ENCODE measurements around the gene DENND5A.

Gene DENND5A

GRCh38 chr11:9182180-9182871, 82.8 kb downstream of the DENND5A start:
- H3K4me3 ChIP-seq (ENCODE audit: low read depth, low read length) = no peak overlapping the region
- no peaks in the 10 kb centered on the region for H3K9me3 ChIP-seq
- H3K4me1 ChIP-seq = no peaks in the 10 kb centered on the region
- no peaks in the 10 kb centered on the region for H3K27me3 ChIP-seq
- H3K36me3 ChIP-seq = peaks cover 7% of the 10 kb centered on the region; the same call in 1 of the 2 replicates
- no peak for TF ChIP-seq CTCF (IDR thresholded peaks at IDR 0.05; ENCODE audit: low read depth, low read length)
- no peak for DNase-seq

- Histone ChIP-seq H3K27me3 (no peaks in the 10 kb centered on the region), H3K9me3 (no peaks in the 10 kb centered on the region), H3K4me1 (no peaks in the 10 kb centered on the region), H3K36me3 (peaks cover 7% of the 10 kb centered on the region; the same call in 1 of the 2 replicates), H3K4me3 (ENCODE audit: low read depth, low read length) (no peak overlapping the region)
- no peak for TF ChIP-seq CTCF (IDR thresholded peaks at IDR 0.05; ENCODE audit: low read depth, low read length)
- DNase-seq = no peak
These were observed 84.4 kb downstream of the DENND5A start for GRCh38 chr11:9180784-9181183.

- no peaks in the 10 kb centered on the region for H3K4me1 ChIP-seq
- H3K9me3 ChIP-seq = no peaks in the 10 kb centered on the region
- no peak overlapping the region for H3K4me3 ChIP-seq (ENCODE audit: low read depth, low read length)
- DNase-seq = no peak
- TF ChIP-seq CTCF (IDR thresholded peaks at IDR 0.05; ENCODE audit: low read depth, low read length) = no peak
- H3K27me3 ChIP-seq = no peaks in the 10 kb centered on the region
- peaks cover 7% of the 10 kb centered on the region; the same call in 1 of the 2 replicates for H3K36me3 ChIP-seq
These were observed 86.0 kb downstream of the DENND5A start for GRCh38 chr11:9179141-9179540.

- H3K4me1 ChIP-seq = no peaks in the 10 kb centered on the region
- peaks cover 7% of the 10 kb centered on the region; the same call in 1 of the 2 replicates for H3K36me3 ChIP-seq
- no peak overlapping the region for H3K4me3 ChIP-seq (ENCODE audit: low read depth, low read length)
- no peak for DNase-seq
- no peaks in the 10 kb centered on the region for H3K9me3 ChIP-seq
- H3K27me3 ChIP-seq = no peaks in the 10 kb centered on the region
- TF ChIP-seq CTCF (IDR thresholded peaks at IDR 0.05; ENCODE audit: low read depth, low read length) = no peak
These were observed 86.4 kb downstream of the DENND5A start for GRCh38 chr11:9178716-9179115.

- DNase-seq = no peak
- TF ChIP-seq CTCF (IDR thresholded peaks at IDR 0.05; ENCODE audit: low read depth, low read length) = no peak
- Histone ChIP-seq H3K9me3 (no peaks in the 10 kb centered on the region), H3K4me3 (ENCODE audit: low read depth, low read length) (no peak overlapping the region), H3K36me3 (peaks cover 7% of the 10 kb centered on the region; the same call in 1 of the 2 replicates), H3K4me1 (no peaks in the 10 kb centered on the region), H3K27me3 (no peaks in the 10 kb centered on the region)
These were observed 87.6 kb downstream of the DENND5A start for GRCh38 chr11:9177438-9178091.

GRCh38 chr11:9176550-9176949, 88.6 kb downstream of the DENND5A start:
- Histone ChIP-seq H3K27me3 (no peaks in the 10 kb centered on the region), H3K36me3 (peaks cover 7% of the 10 kb centered on the region; the same call in 1 of the 2 replicates), H3K9me3 (no peaks in the 10 kb centered on the region), H3K4me3 (ENCODE audit: low read depth, low read length) (no peak overlapping the region), H3K4me1 (no peaks in the 10 kb centered on the region)
- DNase-seq = no peak
- no peak for TF ChIP-seq CTCF (IDR thresholded peaks at IDR 0.05; ENCODE audit: low read depth, low read length)
